Measurements from ENCODE around the gene PIEZO1. TPM values are rescaled to one million over a fixed set of nuclear protein-coding genes. Genes with fewer than 3 reads are reported as not detected.
A peak's percentile ranks its signal among the peaks of the same experiment; 100 is the strongest.

Gene PIEZO1
- total and polyA plus RNA-seq, 9 of the 15 experiments (the other 6 are each of a cell fraction or from before 2014, with no cell fraction given), result 3.6 to 432 (median 131) TPM

DNA sequence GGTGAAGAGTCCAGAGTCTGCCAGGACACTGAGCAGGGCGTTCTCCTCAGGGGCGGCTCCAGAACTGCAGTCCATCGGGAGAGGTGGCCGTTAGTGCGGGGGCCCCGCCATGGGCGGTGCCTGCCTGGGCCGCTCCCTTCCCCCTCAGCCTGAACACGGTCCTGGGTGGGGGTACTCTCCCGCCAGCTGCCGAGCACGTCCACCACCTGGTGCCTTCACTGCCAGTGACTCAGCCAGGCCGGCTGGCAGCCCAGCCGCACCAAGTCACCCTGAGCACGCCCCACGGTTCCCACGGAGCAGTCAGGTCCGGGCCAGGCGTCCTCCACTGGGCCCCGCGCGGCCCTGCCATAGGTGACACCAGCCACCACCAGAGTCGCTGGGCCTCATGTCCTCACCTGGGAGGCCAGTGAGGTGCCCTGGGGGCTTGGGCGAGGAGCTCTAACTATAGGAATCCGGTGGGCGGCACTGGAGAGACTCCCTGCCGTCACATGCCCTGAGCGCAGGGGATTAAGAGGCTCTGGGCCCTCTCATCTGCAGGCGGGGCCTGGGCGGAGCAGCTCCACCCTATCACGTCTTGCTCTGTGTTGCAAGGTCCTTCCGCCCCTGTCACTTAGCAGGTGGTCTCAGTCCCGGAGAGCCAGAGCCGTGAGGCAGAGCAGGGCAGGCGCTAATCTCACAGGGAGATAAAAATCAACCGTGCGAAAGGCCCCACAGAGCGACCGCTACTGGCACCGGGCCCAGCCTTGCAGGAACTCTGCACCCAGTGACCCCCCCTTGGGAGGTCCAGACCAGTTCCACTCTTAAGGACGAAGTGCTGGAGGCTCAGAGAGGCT is 14.3 kb downstream of the PIEZO1 start (continued):
- TF ChIP-seq EZH2 (IDR thresholded peaks at IDR 0.05; ENCODE audit: borderline replicate concordance, low read depth, low read length) (no peak), CCAR2 (IDR thresholded peaks at IDR 0.05; ENCODE audit: low read depth, low read length) (no peak), NFYB (IDR thresholded peaks at IDR 0.05; ENCODE audit: extremely low read depth, insufficient read length) (no peak), GATAD2B (IDR thresholded peaks at IDR 0.05; ENCODE audit: borderline replicate concordance) (no peak), DDX20 (tag; IDR thresholded peaks at IDR 0.05; ENCODE audit: low read depth) (no peak), IFI16 (CRISPR knock-in tag; IDR thresholded peaks at IDR 0.05) (no peak), CTBP1 (IDR thresholded peaks at IDR 0.05; ENCODE audit: borderline replicate concordance) (peak; percentile 96), SMARCA4 (IDR thresholded peaks at IDR 0.05) (peak; percentile 85), ZNF780A (CRISPR knock-in tag; IDR thresholded peaks at IDR 0.05) (no peak), TCFL5 (CRISPR knock-in tag; conservative IDR thresholded peaks at IDR 0.05) (no peak), POLR2H (tag; IDR thresholded peaks at IDR 0.05; ENCODE audit: low read depth) (peak; percentile 85; the same call in 1 of the 2 replicates), SMC3 (conservative IDR thresholded peaks at IDR 0.05; ENCODE audit: insufficient read depth, low read depth, low read length) (no peak), PHB (CRISPR knock-in tag; IDR thresholded peaks at IDR 0.05) (peak; percentile 32; the same call in 1 of the 2 replicates), ZNF561 (CRISPR knock-in tag; conservative IDR thresholded peaks at IDR 0.05) (no peak), ZFPM2 (CRISPR knock-in tag; IDR thresholded peaks at IDR 0.05) (no peak), ZNF124 (CRISPR knock-in tag; IDR thresholded peaks at IDR 0.05) (no peak), ZKSCAN8 (CRISPR knock-in tag; IDR thresholded peaks at IDR 0.05) (no peak), HMGN3 (IDR thresholded peaks at IDR 0.05; ENCODE audit: borderline replicate concordance, extremely low read depth, insufficient read length, low read depth, low read length) (peak; percentile 80), TCF7L2 (IDR thresholded peaks at IDR 0.05; ENCODE audit: low read depth, low read length) (no peak), U2AF1 (optimal IDR thresholded peaks at IDR 0.05; ENCODE audit: low read depth, low read length) (no peak), TAL1 (IDR thresholded peaks at IDR 0.05) (peak; percentile 35; the same call in 1 of the 2 replicates)
- TF ChIP-seq, protein P1, sequence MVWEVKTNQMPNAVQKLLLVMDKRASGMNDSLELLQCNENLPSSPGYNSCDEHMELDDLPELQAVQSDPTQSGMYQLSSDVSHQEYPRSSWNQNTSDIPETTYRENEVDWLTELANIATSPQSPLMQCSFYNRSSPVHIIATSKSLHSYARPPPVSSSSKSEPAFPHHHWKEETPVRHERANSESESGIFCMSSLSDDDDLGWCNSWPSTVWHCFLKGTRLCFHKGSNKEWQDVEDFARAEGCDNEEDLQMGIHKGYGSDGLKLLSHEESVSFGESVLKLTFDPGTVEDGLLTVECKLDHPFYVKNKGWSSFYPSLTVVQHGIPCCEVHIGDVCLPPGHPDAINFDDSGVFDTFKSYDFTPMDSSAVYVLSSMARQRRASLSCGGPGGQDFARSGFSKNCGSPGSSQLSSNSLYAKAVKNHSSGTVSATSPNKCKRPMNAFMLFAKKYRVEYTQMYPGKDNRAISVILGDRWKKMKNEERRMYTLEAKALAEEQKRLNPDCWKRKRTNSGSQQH (CRISPR knock-in tag; IDR thresholded peaks at IDR 0.05), result 0 out of 2 replicates have a peak, but pooled peaks have one; percentile 64
- TF ChIP-seq, protein P2, sequence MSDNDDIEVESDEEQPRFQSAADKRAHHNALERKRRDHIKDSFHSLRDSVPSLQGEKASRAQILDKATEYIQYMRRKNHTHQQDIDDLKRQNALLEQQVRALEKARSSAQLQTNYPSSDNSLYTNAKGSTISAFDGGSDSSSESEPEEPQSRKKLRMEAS (CRISPR knock-in tag; IDR thresholded peaks at IDR 0.05), result peak; percentile 83
- TF ChIP-seq, protein P3, sequence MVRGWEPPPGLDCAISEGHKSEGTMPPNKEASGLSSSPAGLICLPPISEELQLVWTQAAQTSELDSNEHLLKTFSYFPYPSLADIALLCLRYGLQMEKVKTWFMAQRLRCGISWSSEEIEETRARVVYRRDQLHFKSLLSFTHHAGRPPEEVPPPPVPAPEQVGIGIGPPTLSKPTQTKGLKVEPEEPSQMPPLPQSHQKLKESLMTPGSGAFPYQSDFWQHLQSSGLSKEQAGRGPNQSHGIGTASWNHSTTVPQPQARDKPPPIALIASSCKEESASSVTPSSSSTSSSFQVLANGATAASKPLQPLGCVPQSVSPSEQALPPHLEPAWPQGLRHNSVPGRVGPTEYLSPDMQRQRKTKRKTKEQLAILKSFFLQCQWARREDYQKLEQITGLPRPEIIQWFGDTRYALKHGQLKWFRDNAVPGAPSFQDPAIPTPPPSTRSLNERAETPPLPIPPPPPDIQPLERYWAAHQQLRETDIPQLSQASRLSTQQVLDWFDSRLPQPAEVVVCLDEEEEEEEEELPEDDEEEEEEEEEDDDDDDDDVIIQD (CRISPR knock-in tag; IDR thresholded peaks at IDR 0.05), result no peak
- TF ChIP-seq, protein P4, sequence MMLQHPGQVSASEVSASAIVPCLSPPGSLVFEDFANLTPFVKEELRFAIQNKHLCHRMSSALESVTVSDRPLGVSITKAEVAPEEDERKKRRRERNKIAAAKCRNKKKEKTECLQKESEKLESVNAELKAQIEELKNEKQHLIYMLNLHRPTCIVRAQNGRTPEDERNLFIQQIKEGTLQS (IDR thresholded peaks at IDR 0.05), result peak; percentile 85
- TF ChIP-seq, protein P4 (CRISPR knock-in tag; conservative IDR thresholded peaks at IDR 0.05), result no peak
